MV-4-11 (cell line): ENCODE data around the gene LAMA4.

Source experiments
- DNase-seq: peaks from one replicate; lab custom pipeline; 2025; lab: John Stamatoyannopoulos, UW

The LAMA4 gene

GRCh38 chr6:112184951-112185350, 69.4 kb downstream of the LAMA4 start:
- DNase-seq = no peak

- DNase-seq = no peak
Observed at GRCh38 chr6:112183271-112183671, 71.1 kb downstream of the LAMA4 start.

GRCh38 chr6:112181130-112181529, 73.2 kb downstream of the LAMA4 start:
- no peak for DNase-seq

GRCh38 chr6:112180095-112180820, 74.1 kb downstream of the LAMA4 start:
- peak; percentile 68 for DNase-seq

GRCh38 chr6:112179631-112180030, 74.7 kb downstream of the LAMA4 start:
- DNase-seq = no peak

GRCh38 chr6:112178846-112179245, 75.5 kb downstream of the LAMA4 start:
- DNase-seq = no peak

- no peak for DNase-seq
Observed at GRCh38 chr6:112177092-112177491, 77.3 kb downstream of the LAMA4 start.

- no peak for DNase-seq
Observed at GRCh38 chr6:112176175-112176574, 78.2 kb downstream of the LAMA4 start.

- DNase-seq = no peak
Observed at GRCh38 chr6:112173221-112173804, 81.1 kb downstream of the LAMA4 start.

- DNase-seq = no peak
Observed at GRCh38 chr6:112172540-112172939, 81.8 kb downstream of the LAMA4 start.

GRCh38 chr6:112169541-112169940, 84.8 kb downstream of the LAMA4 start:
- no peak for DNase-seq

- peak; percentile 35 for DNase-seq
Observed at GRCh38 chr6:112163295-112164257, 90.8 kb downstream of the LAMA4 start.

GRCh38 chr6:112160745-112161144, 93.6 kb downstream of the LAMA4 start:
- DNase-seq = no peak

GRCh38 chr6:112156668-112157067, 97.7 kb downstream of the LAMA4 start:
- DNase-seq = no peak

GRCh38 chr6:112155886-112156285, 98.5 kb downstream of the LAMA4 start:
- no peak for DNase-seq

- DNase-seq = no peak
Observed at GRCh38 chr6:112154711-112155110, 99.7 kb downstream of the LAMA4 start.

- peak; percentile 64 for DNase-seq
Observed at GRCh38 chr6:112153926-112154607, 100.3 kb downstream of the LAMA4 start.

GRCh38 chr6:112150363-112150762, 104.0 kb downstream of the LAMA4 start:
- DNase-seq = no peak

- DNase-seq = no peak
Observed at GRCh38 chr6:112149719-112150263, 104.6 kb downstream of the LAMA4 start.

- no peak for DNase-seq
Observed at GRCh38 chr6:112149236-112149635, 105.1 kb downstream of the LAMA4 start.

- no peak for DNase-seq
Observed at GRCh38 chr6:112148103-112148502, 106.3 kb downstream of the LAMA4 start.

GRCh38 chr6:112145080-112145573, 109.2 kb downstream of the LAMA4 start:
- no peak for DNase-seq
